Esophagus mucosa (tissue), 1 donor: ENCODE results near the gene TLE1. TPM values are rescaled to one million over a fixed set of nuclear protein-coding genes. Genes with fewer than 3 reads are reported as not detected.
A peak's percentile ranks its signal among the peaks of the same experiment; 100 is the strongest.
"Not testable (repeated sequence)": the region's sequence is repeated elsewhere in the genome, so short reads cannot be mapped to it uniquely, and the experiment has no call there.

Source experiments
- ATAC-seq: fragments of 200-7000 bp; cut with Tn5 transposase; one replicate; pipeline ENCODE4 v1.9.1; 2020
- total RNA-seq: library from RNA; stranded (reverse); gene quantifications from one replicate; pipeline ENCODE4 v1.2.4, GENCODE V29; 2023
- donor health status: DM: yes; HTN: yes; CAD: no.

Gene TLE1
- total RNA-seq = 12.0 TPM

GRCh38 chr9:81689343-81690175 is at the start of gene TLE1:
TLE1 (minus strand) TSS chr9:81689547; CDS start chr9:81688240, 1,307 bp downstream.
- ATAC-seq = peak; percentile 95

GRCh38 chr9:81737871-81738507 is 48.6 kb upstream of the TLE1 start:
- ATAC-seq = peak; percentile 99

GRCh38 chr9:81730498-81730897 is 41.2 kb upstream of the TLE1 start:
- ATAC-seq = not testable (repeated sequence)

GRCh38 chr9:81729135-81729534 is 39.8 kb upstream of the TLE1 start:
- ATAC-seq = no peak

- ATAC-seq = no peak
These were observed 35.0 kb upstream of the TLE1 start for GRCh38 chr9:81724242-81724889.

- no peak for ATAC-seq
These were observed 32.9 kb upstream of the TLE1 start for GRCh38 chr9:81722277-81722676.

GRCh38 chr9:81720450-81721086 is 31.2 kb upstream of the TLE1 start:
- ATAC-seq = no peak

GRCh38 chr9:81719972-81720371 is 30.6 kb upstream of the TLE1 start:
- ATAC-seq = no peak

- no peak for ATAC-seq
These were observed 28.9 kb upstream of the TLE1 start for GRCh38 chr9:81718244-81718643.

GRCh38 chr9:81717747-81718077 is 28.4 kb upstream of the TLE1 start:
- ATAC-seq = no peak

GRCh38 chr9:81717061-81717746 is 27.9 kb upstream of the TLE1 start:
- ATAC-seq = no peak

- no peak for ATAC-seq
These were observed 27.1 kb upstream of the TLE1 start for GRCh38 chr9:81716409-81716808.

GRCh38 chr9:81705578-81705977 is 16.2 kb upstream of the TLE1 start:
- no peak for ATAC-seq

GRCh38 chr9:81694541-81694940 is 5.2 kb upstream of the TLE1 start:
- ATAC-seq = no peak

GRCh38 chr9:81693671-81694378 is 4.5 kb upstream of the TLE1 start:
- ATAC-seq = no peak

GRCh38 chr9:81690251-81690851 is 1.0 kb upstream of the TLE1 start:
- peak; percentile 62 for ATAC-seq

GRCh38 chr9:81689093-81689342 is 329 bp downstream of the TLE1 start:
- peak; percentile 19 for ATAC-seq

GRCh38 chr9:81688262-81689092 is 870 bp downstream of the TLE1 start:
- ATAC-seq = peak; percentile 62

GRCh38 chr9:81687521-81688261 is 1.7 kb downstream of the TLE1 start:
- no peak for ATAC-seq
